ENCODE data around the gene LAS1L.
A peak's percentile ranks its signal among the peaks of the same experiment; 100 is the strongest.
"Not testable (repeated sequence)": the region's sequence is repeated elsewhere in the genome, so short reads cannot be mapped to it uniquely, and the experiment has no call there.

LAS1L gene

DNA sequence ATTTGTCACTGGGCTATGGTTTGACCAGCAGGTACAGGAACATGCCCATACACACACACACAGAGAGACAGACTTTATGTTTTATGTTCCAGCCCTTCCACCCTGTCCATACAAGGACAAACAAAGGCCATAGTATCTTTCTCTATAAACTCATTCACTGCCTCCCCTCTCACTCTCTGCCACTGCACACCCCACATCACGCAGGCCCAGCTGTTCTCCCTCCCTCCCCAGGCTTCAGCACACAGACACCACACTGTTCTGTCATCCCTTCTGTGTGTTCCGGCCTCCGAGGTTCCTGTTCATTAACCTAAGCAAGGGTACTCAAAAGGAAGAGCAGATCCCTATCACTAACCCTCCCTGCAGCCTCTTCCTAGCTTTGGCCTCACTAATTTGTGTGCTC is 17.8 kb downstream of the LAS1L start:
- no peak for DNase-seq

DNA sequence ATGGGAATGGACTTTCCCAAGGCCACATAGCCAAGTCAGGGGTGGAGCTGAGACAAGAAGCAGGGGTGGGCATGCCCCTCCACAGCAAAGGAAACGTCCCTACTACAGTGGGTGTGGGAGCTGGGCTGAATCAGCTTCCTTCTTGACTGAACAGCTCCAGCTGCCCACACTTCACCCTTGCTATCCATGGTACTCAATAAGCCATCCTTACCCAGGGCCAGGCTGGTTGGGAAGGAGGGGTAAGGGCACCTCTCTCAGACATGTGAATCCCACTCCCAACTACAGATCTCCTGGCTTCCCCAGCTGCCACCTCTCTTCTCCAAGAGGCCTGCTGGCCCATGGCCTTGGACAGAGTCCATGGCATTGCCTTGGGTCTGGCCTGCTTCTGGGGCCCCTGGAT is 21.0 kb downstream of the LAS1L start:
- DNase-seq, result no peak

- no peak for DNase-seq
Measured at GRCh38 chrX:65509400-65509799, 25.2 kb downstream of the LAS1L start.

- DNase-seq, result no peak
Measured at GRCh38 chrX:65508851-65509250, 25.7 kb downstream of the LAS1L start.

GRCh38 chrX:65502618-65503017 is 32.0 kb downstream of the LAS1L start:
- DNase-seq, result no peak

DNA sequence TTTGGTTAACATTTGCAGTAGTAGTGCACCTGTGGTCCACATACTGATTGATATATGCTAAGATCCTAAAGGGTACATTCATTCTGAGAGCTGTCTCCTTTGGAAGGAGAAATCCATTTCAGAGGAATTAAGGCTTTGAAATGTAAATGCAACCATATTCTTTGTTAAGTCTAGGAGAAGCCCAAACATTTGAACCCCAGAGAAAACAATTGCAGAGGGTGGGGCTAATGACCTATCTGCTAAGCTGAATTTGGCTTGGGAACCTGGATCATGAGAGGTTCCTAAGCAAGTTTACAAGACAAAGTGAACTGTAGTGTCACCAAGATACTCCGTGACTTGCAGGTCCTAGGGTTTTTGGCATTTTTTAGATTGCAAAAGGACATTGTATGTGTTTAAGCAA is 41.2 kb downstream of the LAS1L start:
- no peak for DNase-seq

- DNase-seq, result no peak
Measured at GRCh38 chrX:65491620-65492019, 43.0 kb downstream of the LAS1L start.

DNA sequence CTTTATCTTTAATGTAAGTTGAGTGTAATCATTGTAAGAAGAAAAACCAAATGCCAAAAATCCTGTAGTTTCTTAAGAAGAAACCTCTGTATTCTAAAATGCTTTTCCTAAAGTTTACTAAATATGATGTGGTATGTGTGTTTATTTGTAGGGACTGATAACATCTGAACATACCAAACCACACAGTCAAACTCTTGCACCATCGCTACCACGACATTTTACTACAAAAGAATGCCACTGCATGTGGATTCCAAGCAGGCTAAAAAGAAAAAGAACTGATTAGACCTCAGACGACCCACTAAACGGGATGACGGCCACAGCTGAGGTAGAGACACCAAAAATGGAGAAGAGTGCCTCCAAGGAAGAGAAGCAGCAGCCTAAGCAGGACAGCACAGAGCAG is 46.1 kb downstream of the LAS1L start:
- no peak for DNase-seq

DNA sequence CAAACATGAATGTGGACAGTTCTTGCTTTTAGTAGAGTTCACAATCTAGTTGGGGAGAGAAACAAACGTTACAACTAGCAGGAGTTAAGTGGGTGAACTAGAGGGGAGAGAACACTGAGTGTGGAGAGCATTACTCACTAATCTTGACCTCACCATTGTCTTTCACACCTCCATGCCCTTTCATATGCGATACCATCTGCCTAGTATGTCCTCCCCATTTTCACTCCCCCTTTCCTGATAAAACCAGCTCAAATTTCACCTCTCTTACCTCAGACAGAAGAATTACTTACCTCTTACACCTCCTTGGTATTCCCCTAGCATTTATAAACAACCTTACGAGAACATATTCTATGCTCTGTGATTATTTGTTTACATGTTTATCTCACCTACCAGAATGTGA is 53.6 kb downstream of the LAS1L start:
- no peak for DNase-seq

- DNase-seq, result not testable (repeated sequence)
Measured at GRCh38 chrX:65479102-65479501, 55.5 kb downstream of the LAS1L start.

- peak; percentile 1 for DNase-seq
Measured at GRCh38 chrX:65476564-65476963, 58.0 kb downstream of the LAS1L start.

GRCh38 chrX:65463550-65463949 is 71.0 kb downstream of the LAS1L start:
- DNase-seq, result no peak

Data from activated CD4-positive, alpha-beta T cell treated with anti-CD3 and anti-CD28 coated beads, Interleukin-2, Interleukin-6, amounts not matched to agents 100 ng/mL and 50 ng/mL, durations not matched to agents 16 hours and 8 hours (primary cell).